ENCODE data around the gene PKN2.

DNA sequence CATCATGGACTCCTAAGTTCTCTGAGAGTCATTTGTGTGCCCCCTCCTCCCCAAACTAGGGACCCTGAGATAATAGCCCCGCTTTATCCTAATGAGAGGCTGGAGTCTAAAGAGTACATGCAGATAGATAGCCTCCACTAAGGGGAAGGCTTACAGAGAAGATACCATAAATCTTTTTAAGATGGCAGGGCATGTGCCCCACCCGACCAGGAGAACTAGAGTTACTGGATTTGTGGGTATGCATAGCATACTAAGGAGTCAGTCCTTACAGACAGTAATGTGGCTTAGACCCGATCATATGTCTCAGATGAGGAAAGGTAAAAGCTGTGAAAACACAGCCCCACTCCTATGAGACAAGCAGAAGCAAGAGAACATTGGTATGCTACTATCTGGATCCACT, 25.7 kb upstream of the PKN2 start:
- TF ChIP-seq ZNF596 (tag by site-specific recombination; IDR thresholded peaks at IDR 0.05): no peak
- no peak for TF ChIP-seq SP7 (tag by site-specific recombination; IDR thresholded peaks at IDR 0.05)
- no peak for TF ChIP-seq ZNF747 (tag by site-specific recombination; IDR thresholded peaks at IDR 0.05)
- no peak for TF ChIP-seq ZBTB11 (tag by site-specific recombination; conservative IDR thresholded peaks at IDR 0.05; ENCODE audit: low read depth)
- no peak for TF ChIP-seq ZNF121 (tag by site-specific recombination; IDR thresholded peaks at IDR 0.05)
- TF ChIP-seq ZNF140 (tag by site-specific recombination; IDR thresholded peaks at IDR 0.05): no peak
- TF ChIP-seq BCL11A (tag by site-specific recombination; IDR thresholded peaks at IDR 0.05; ENCODE audit: low read depth): no peak
- TF ChIP-seq, protein P1, sequence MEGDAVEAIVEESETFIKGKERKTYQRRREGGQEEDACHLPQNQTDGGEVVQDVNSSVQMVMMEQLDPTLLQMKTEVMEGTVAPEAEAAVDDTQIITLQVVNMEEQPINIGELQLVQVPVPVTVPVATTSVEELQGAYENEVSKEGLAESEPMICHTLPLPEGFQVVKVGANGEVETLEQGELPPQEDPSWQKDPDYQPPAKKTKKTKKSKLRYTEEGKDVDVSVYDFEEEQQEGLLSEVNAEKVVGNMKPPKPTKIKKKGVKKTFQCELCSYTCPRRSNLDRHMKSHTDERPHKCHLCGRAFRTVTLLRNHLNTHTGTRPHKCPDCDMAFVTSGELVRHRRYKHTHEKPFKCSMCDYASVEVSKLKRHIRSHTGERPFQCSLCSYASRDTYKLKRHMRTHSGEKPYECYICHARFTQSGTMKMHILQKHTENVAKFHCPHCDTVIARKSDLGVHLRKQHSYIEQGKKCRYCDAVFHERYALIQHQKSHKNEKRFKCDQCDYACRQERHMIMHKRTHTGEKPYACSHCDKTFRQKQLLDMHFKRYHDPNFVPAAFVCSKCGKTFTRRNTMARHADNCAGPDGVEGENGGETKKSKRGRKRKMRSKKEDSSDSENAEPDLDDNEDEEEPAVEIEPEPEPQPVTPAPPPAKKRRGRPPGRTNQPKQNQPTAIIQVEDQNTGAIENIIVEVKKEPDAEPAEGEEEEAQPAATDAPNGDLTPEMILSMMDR (tag by site-specific recombination; IDR thresholded peaks at IDR 0.05): no peak
- TF ChIP-seq ZBTB21 (tag by site-specific recombination; IDR thresholded peaks at IDR 0.05): no peak
- no peak for TF ChIP-seq YY1 (tag by site-specific recombination; IDR thresholded peaks at IDR 0.05)
- TF ChIP-seq ZFHX2 (tag by site-specific recombination; conservative IDR thresholded peaks at IDR 0.05): no peak
- TF ChIP-seq, protein P2, sequence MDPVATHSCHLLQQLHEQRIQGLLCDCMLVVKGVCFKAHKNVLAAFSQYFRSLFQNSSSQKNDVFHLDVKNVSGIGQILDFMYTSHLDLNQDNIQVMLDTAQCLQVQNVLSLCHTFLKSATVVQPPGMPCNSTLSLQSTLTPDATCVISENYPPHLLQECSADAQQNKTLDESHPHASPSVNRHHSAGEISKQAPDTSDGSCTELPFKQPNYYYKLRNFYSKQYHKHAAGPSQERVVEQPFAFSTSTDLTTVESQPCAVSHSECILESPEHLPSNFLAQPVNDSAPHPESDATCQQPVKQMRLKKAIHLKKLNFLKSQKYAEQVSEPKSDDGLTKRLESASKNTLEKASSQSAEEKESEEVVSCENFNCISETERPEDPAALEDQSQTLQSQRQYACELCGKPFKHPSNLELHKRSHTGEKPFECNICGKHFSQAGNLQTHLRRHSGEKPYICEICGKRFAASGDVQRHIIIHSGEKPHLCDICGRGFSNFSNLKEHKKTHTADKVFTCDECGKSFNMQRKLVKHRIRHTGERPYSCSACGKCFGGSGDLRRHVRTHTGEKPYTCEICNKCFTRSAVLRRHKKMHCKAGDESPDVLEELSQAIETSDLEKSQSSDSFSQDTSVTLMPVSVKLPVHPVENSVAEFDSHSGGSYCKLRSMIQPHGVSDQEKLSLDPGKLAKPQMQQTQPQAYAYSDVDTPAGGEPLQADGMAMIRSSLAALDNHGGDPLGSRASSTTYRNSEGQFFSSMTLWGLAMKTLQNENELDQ (tag by site-specific recombination; IDR thresholded peaks at IDR 0.05; ENCODE audit: low read depth): no peak
- TF ChIP-seq, protein P3, sequence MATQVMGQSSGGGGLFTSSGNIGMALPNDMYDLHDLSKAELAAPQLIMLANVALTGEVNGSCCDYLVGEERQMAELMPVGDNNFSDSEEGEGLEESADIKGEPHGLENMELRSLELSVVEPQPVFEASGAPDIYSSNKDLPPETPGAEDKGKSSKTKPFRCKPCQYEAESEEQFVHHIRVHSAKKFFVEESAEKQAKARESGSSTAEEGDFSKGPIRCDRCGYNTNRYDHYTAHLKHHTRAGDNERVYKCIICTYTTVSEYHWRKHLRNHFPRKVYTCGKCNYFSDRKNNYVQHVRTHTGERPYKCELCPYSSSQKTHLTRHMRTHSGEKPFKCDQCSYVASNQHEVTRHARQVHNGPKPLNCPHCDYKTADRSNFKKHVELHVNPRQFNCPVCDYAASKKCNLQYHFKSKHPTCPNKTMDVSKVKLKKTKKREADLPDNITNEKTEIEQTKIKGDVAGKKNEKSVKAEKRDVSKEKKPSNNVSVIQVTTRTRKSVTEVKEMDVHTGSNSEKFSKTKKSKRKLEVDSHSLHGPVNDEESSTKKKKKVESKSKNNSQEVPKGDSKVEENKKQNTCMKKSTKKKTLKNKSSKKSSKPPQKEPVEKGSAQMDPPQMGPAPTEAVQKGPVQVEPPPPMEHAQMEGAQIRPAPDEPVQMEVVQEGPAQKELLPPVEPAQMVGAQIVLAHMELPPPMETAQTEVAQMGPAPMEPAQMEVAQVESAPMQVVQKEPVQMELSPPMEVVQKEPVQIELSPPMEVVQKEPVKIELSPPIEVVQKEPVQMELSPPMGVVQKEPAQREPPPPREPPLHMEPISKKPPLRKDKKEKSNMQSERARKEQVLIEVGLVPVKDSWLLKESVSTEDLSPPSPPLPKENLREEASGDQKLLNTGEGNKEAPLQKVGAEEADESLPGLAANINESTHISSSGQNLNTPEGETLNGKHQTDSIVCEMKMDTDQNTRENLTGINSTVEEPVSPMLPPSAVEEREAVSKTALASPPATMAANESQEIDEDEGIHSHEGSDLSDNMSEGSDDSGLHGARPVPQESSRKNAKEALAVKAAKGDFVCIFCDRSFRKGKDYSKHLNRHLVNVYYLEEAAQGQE (tag by site-specific recombination; IDR thresholded peaks at IDR 0.05): no peak

Data from HEK293 (cell line).